ENCODE measurements around the gene CCSER1. TPM values are rescaled to one million over a fixed set of nuclear protein-coding genes. Genes with fewer than 3 reads are reported as not detected.

CCSER1 gene
- total and polyA plus RNA-seq, 7 donors, result 0.06 to 2.5 (median 0.30) TPM

- Histone ChIP-seq H3K9me3 (no peaks in the 10 kb centered on the region), H3K27ac (no peak overlapping the region), H3K36me3 (ENCODE audit: insufficient read depth in 1 of 2, low read depth in 1 of 2) (no peaks in the 10 kb centered on the region), H3K4me3 (no peak overlapping the region), H3K27me3 (ENCODE audit: insufficient read depth in 3 of 3, low read length in 2 of 3) (no peaks in the 10 kb centered on the region), H3K4me1 (no peaks in the 10 kb centered on the region)
- 70 to 77% (median 76%) methylated on average over 5 of the region's 5 CpGs for WGBS, 3 donors
- DNase-seq (no peak), ATAC-seq (no peak)
- intact Hi-C loops (cut with DNase I), result no loop called here
- TF ChIP-seq CTCF (IDR thresholded peaks at IDR 0.05), result no peak
Observed at GRCh38 chr4:90415116-90415515, 287.9 kb downstream of the CCSER1 start.

DNA sequence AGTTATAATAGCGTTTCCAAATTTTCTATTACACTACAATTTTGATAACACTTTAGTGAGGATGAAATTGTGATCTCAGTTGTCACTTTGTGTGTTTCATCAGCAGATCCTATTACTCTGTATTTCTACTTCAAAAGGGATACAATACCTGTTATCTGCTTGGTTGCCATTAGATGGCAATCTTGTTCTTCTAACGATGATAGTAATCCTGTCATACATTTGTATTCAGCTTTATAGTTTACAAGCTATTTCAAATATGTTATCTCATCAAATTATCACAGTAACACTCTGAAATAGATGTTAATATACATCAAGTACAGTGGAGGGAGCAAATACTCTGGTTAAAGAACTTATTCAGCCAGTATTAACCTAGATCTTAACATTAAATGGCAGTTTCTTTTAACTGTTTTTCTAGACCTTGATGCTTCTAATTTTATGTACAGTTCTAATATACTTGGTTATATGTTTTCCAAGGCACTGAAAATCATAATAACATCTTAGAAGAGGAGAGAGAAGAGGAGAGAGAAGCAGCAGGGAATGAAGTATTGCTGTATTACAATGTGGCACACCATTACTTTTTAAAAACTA, 292.0 kb downstream of the CCSER1 start:
- H3K36me3 ChIP-seq (ENCODE audit: insufficient read depth in 1 of 2, low read depth in 1 of 2), result no peaks in the 10 kb centered on the region
- no peak for ATAC-seq
- no peaks in the 10 kb centered on the region for H3K9me3 ChIP-seq
- H3K4me3 ChIP-seq, result no peak overlapping the region
- H3K4me1 ChIP-seq, result no peaks in the 10 kb centered on the region
- DNase-seq, result no peak
- peak; percentile 55 for TF ChIP-seq CTCF (IDR thresholded peaks at IDR 0.05)
- intact Hi-C loops (cut with DNase I), result no loop called here
- WGBS, 3 donors, result 0 to 1% (median 0%) methylated on average over 2 of the region's 2 CpGs
- no peak overlapping the region for H3K27ac ChIP-seq
- no peaks in the 10 kb centered on the region for H3K27me3 ChIP-seq (ENCODE audit: insufficient read depth in 3 of 3, low read length in 2 of 3)

- WGBS, 3 donors, result 65 to 81% (median 78%) methylated on average over 2 of the region's 2 CpGs
Observed at GRCh38 chr4:90421161-90421560, 294.0 kb downstream of the CCSER1 start.

DNA sequence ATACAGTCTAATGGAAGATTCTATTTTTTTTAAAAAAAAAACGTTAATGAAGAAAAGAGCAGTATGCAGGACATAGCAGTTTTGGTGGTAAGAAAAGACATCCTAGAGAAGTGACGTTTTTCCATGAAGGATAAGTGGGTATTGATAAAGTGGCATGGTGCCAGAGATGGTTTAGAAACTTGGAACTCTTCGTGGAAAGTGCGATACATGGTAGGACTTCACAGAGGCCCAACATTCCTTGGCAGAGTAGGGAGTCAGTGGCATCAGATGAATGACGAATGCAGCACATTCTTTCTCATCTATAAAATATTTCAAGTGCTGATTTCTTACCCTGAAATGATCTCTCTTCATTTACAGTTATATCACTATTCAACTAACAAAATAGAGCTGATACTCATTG, 298.7 kb downstream of the CCSER1 start:
- Histone ChIP-seq H3K4me3 (no peak overlapping the region), H3K36me3 (ENCODE audit: insufficient read depth in 1 of 2, low read depth in 1 of 2) (no peaks in the 10 kb centered on the region), H3K27me3 (ENCODE audit: insufficient read depth in 3 of 3, low read length in 2 of 3) (no peaks in the 10 kb centered on the region), H3K27ac (no peak overlapping the region), H3K9me3 (no peaks in the 10 kb centered on the region), H3K4me1 (no peaks in the 10 kb centered on the region)
- no peak for TF ChIP-seq CTCF (IDR thresholded peaks at IDR 0.05)
- DNase-seq, result no peak
- 31 to 42% (median 36%) methylated on average over 5 of the region's 5 CpGs for WGBS, 3 donors
- ATAC-seq, result no peak
- intact Hi-C loops (cut with DNase I), result no loop called here

More at GRCh38 chr4:90421161-90421560, 294.0 kb downstream of the CCSER1 start:
- no peak for ATAC-seq
- Histone ChIP-seq H3K4me1 (no peaks in the 10 kb centered on the region), H3K9me3 (no peaks in the 10 kb centered on the region), H3K27me3 (ENCODE audit: insufficient read depth in 3 of 3, low read length in 2 of 3) (no peaks in the 10 kb centered on the region), H3K36me3 (ENCODE audit: insufficient read depth in 1 of 2, low read depth in 1 of 2) (no peaks in the 10 kb centered on the region), H3K27ac (no peak overlapping the region), H3K4me3 (no peak overlapping the region)
- DNase-seq, result no peak
- intact Hi-C loops (cut with DNase I), result no loop called here
- TF ChIP-seq CTCF (IDR thresholded peaks at IDR 0.05), result no peak

GRCh38 chr4:90438522-90438921, 311.3 kb downstream of the CCSER1 start:
- ATAC-seq, result no peak
- no peak for DNase-seq
- Histone ChIP-seq H3K4me3 (no peak overlapping the region), H3K36me3 (ENCODE audit: insufficient read depth in 1 of 2, low read depth in 1 of 2) (no peaks in the 10 kb centered on the region), H3K27me3 (ENCODE audit: insufficient read depth in 3 of 3, low read length in 2 of 3) (no peaks in the 10 kb centered on the region), H3K9me3 (no peaks in the 10 kb centered on the region), H3K4me1 (no peaks in the 10 kb centered on the region), H3K27ac (no peak overlapping the region)
- intact Hi-C loops (cut with DNase I), result no loop called here
- TF ChIP-seq CTCF (IDR thresholded peaks at IDR 0.05), result no peak
